H1 (cell line): ENCODE measurements around the gene MTHFS. TPM values are rescaled to one million over a fixed set of nuclear protein-coding genes. Genes with fewer than 3 reads are reported as not detected.

ENCODE experiments used
- CHD1 ChIP-seq: IDR thresholded peaks from 2 replicates; pipeline ENCODE4 v1.6.1; 2012; ENCODE audit warnings: low read depth, low read length, improper control_type of control experiment
- polyA plus RNA-seq, 7 experiments: library from polyadenylated mRNA; depleted of rRNA in 3 of 7; stranded (reverse) in 5 of 7; unstranded in 2 of 7; fragments of >200 nt in 5 of 7; fragments of 200-250 nt in 2 of 7; gene quantifications; 1 replicate in 5 of 7; 2 replicates in 1 of 7; 4 replicates in 1 of 7; pipeline versions ENCODE4 v1.2.1 to v1.2.3, GENCODE V29; 2011 to 2013; ENCODE audit warnings: missing spikeins in 2 of 7, mixed read lengths in 2 of 7
- total RNA-seq: library from RNA; stranded (reverse); fragmentation: NEBNext Ultra II Directional; extraction: Animal tissue kit (Norgen Biotek cat#: 25700); gene quantifications from 2 replicates; pipeline ENCODE4 v1.2.1, GENCODE V29; 2021

Gene MTHFS
- total and polyA plus RNA-seq, 2 of the 8 experiments (the other 6 are each of a cell fraction or from before 2014, with no cell fraction given) = 27.3 to 37.2 TPM

- TF ChIP-seq CHD1 = no peak
Measured at GRCh38 chr15:79943820-79944219, 47.0 kb upstream of the MTHFS start (continued).
